NB4 (cell line): Measurements from ENCODE around the gene CPXM1.

Experiments
- MYC ChIP-seq: IDR thresholded peaks from 2 replicates; pipeline ENCODE4 v1.6.1; 2011; ENCODE audit warnings: low read depth, low read length
- POLR2A ChIP-seq: IDR thresholded peaks from 2 replicates; pipeline ENCODE4 v1.6.1; 2011; ENCODE audit warnings: mild to moderate bottlenecking; ENCODE audit not compliant: insufficient read length; ENCODE audit errors: extremely low read depth
- TF ChIP-seq, protein P1 (sequence below): IDR thresholded peaks from one replicate; pipeline ENCODE4 v1.5.1; 2012; ENCODE audit warnings: low read depth, low read length

DNA sequence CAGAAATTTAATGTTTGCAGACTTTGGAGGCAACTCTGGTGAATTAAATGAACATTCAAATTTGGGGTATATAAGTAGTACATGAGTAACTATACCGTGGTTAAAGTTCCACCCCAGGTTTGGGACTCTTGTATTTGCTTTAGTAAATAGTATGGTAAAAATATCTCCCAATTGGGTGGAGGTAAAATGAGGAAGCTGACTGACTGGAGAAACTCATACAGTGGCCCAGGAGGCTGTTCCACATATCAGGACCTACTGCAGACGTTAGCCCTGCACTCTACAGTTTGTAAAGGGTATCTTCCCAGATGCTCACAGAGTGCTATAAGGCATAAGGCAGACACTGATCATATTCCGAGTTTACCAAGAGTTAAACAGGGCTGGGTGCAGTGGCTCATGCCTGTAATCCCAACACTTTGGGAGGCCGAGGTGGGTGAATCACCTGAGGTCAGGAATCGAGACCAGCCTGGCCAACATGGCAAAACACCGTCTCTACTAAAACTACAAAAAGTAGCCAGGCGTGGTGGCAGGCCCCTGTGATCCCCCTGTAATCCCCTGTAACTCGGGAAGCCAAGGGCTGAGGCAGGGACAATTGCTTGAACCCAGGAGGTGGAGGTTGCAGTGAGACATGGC lies 53.7 kb downstream of the CPXM1 start:
- TF ChIP-seq, protein P1, sequence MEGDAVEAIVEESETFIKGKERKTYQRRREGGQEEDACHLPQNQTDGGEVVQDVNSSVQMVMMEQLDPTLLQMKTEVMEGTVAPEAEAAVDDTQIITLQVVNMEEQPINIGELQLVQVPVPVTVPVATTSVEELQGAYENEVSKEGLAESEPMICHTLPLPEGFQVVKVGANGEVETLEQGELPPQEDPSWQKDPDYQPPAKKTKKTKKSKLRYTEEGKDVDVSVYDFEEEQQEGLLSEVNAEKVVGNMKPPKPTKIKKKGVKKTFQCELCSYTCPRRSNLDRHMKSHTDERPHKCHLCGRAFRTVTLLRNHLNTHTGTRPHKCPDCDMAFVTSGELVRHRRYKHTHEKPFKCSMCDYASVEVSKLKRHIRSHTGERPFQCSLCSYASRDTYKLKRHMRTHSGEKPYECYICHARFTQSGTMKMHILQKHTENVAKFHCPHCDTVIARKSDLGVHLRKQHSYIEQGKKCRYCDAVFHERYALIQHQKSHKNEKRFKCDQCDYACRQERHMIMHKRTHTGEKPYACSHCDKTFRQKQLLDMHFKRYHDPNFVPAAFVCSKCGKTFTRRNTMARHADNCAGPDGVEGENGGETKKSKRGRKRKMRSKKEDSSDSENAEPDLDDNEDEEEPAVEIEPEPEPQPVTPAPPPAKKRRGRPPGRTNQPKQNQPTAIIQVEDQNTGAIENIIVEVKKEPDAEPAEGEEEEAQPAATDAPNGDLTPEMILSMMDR: no peak
- TF ChIP-seq POLR2A (no peak), MYC (no peak)
